Measurements from ENCODE around the gene MUC16. TPM values are rescaled to one million over a fixed set of nuclear protein-coding genes. Genes with fewer than 3 reads are reported as not detected.

The MUC16 gene
- polyA plus RNA-seq, 1 donor from 2014 or later: not detected

DNA sequence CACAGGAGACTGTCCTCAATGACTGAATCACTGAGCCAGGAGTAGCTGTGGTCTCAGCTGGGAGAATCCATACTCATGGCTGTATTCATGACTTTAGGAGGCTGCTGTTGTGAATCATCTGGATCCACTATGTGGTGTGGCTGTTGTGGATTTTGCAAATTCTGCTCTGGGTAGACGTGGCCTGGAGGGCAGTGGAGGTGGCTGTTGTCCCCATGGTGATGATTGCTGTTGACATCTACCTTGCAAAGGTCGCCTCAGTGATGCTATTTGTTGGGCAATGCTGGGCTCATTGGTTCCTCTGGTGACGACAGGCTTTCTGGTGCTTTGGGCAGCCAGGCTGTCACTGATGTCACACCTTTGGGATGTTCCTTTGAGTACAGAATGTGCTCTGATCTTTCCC lies 23.9 kb downstream of the MUC16 start:
- Histone ChIP-seq H3K9me2 (ENCODE audit: insufficient read depth, low read length) (no peaks in the 10 kb centered on the region), H3K4me2 (ENCODE audit: low read length) (no peak overlapping the region), H3K4me3 (ENCODE audit: low read length) (no peak overlapping the region), H3K27ac (ENCODE audit: low read length) (no peak overlapping the region), H3K36me3 (ENCODE audit: insufficient read depth, low read length) (no peaks in the 10 kb centered on the region), H3K9ac (ENCODE audit: low read length) (no peak overlapping the region), H3K9me3 (ENCODE audit: low read length) (no peaks in the 10 kb centered on the region), H2AFZ (ENCODE audit: low read depth, low read length) (no peak overlapping the region), H3K27me3 (ENCODE audit: insufficient read depth, low read depth, low read length) (no peaks in the 10 kb centered on the region), H3F3A (ENCODE audit: insufficient read depth, low read length, poor library complexity, severe bottlenecking) (no peaks in the 10 kb centered on the region), H4K20me1 (ENCODE audit: insufficient read depth) (no peaks in the 10 kb centered on the region), H3K79me2 (replicated peaks; ENCODE audit: insufficient read depth, low read length) (no peaks in the 10 kb centered on the region)
- no peak for TF ChIP-seq TAF1 (IDR thresholded peaks at IDR 0.05; ENCODE audit: low read depth)
- TF ChIP-seq, protein P1, sequence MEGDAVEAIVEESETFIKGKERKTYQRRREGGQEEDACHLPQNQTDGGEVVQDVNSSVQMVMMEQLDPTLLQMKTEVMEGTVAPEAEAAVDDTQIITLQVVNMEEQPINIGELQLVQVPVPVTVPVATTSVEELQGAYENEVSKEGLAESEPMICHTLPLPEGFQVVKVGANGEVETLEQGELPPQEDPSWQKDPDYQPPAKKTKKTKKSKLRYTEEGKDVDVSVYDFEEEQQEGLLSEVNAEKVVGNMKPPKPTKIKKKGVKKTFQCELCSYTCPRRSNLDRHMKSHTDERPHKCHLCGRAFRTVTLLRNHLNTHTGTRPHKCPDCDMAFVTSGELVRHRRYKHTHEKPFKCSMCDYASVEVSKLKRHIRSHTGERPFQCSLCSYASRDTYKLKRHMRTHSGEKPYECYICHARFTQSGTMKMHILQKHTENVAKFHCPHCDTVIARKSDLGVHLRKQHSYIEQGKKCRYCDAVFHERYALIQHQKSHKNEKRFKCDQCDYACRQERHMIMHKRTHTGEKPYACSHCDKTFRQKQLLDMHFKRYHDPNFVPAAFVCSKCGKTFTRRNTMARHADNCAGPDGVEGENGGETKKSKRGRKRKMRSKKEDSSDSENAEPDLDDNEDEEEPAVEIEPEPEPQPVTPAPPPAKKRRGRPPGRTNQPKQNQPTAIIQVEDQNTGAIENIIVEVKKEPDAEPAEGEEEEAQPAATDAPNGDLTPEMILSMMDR (IDR thresholded peaks at IDR 0.05; ENCODE audit: poor library complexity, severe bottlenecking): no peak

GRCh38 chr19:8973501-8974091 lies 36.6 kb downstream of the MUC16 start:
- no peak overlapping the region for H2AFZ ChIP-seq (ENCODE audit: low read depth, low read length)
- H3K36me3 ChIP-seq (ENCODE audit: insufficient read depth, low read length): no peaks in the 10 kb centered on the region
- no peak overlapping the region for H3K4me3 ChIP-seq (ENCODE audit: low read length)
- H4K20me1 ChIP-seq (ENCODE audit: insufficient read depth): no peaks in the 10 kb centered on the region
- TF ChIP-seq POLR2AphosphoS5 (IDR thresholded peaks at IDR 0.05) (no peak), MXI1 (conservative IDR thresholded peaks at IDR 0.05; ENCODE audit: poor library complexity, severe bottlenecking) (no peak), EZH2 (IDR thresholded peaks at IDR 0.05; ENCODE audit: borderline replicate concordance, insufficient read depth, low read length, poor library complexity, severe bottlenecking) (no peak), SMC3 (conservative IDR thresholded peaks at IDR 0.05; ENCODE audit: poor library complexity) (no peak), RAD21 (conservative IDR thresholded peaks at IDR 0.05) (no peak), TAF1 (IDR thresholded peaks at IDR 0.05; ENCODE audit: low read depth) (no peak)
- TF ChIP-seq, protein P1 (IDR thresholded peaks at IDR 0.05; ENCODE audit: poor library complexity, severe bottlenecking): no peak
- H3K4me2 ChIP-seq (ENCODE audit: low read length): no peak overlapping the region
- no peaks in the 10 kb centered on the region for H3K79me2 ChIP-seq (replicated peaks; ENCODE audit: insufficient read depth, low read length)
- no peak overlapping the region for H3K9ac ChIP-seq (ENCODE audit: low read length)
- H3K9me3 ChIP-seq (ENCODE audit: low read length): no peaks in the 10 kb centered on the region
- H3K27ac ChIP-seq (ENCODE audit: low read length): no peak overlapping the region
- H3K9me2 ChIP-seq (ENCODE audit: insufficient read depth, low read length): no peaks in the 10 kb centered on the region
- no peaks in the 10 kb centered on the region for H3F3A ChIP-seq (ENCODE audit: insufficient read depth, low read length, poor library complexity, severe bottlenecking)
- no peaks in the 10 kb centered on the region for H3K27me3 ChIP-seq (ENCODE audit: insufficient read depth, low read depth, low read length)

GRCh38 chr19:8965887-8966286 lies 44.3 kb downstream of the MUC16 start:
- TF ChIP-seq TAF1 (IDR thresholded peaks at IDR 0.05; ENCODE audit: low read depth) (no peak), EP300 (conservative IDR thresholded peaks at IDR 0.05; ENCODE audit: poor library complexity, severe bottlenecking) (no peak), MXI1 (conservative IDR thresholded peaks at IDR 0.05; ENCODE audit: poor library complexity, severe bottlenecking) (no peak), SMC3 (conservative IDR thresholded peaks at IDR 0.05; ENCODE audit: poor library complexity) (no peak), REST (IDR thresholded peaks at IDR 0.05; ENCODE audit: borderline replicate concordance) (no peak), RAD21 (conservative IDR thresholded peaks at IDR 0.05) (no peak), EZH2 (IDR thresholded peaks at IDR 0.05; ENCODE audit: borderline replicate concordance, insufficient read depth, low read length, poor library complexity, severe bottlenecking) (no peak), POLR2AphosphoS5 (IDR thresholded peaks at IDR 0.05) (no peak)
- TF ChIP-seq, protein P1 (IDR thresholded peaks at IDR 0.05; ENCODE audit: poor library complexity, severe bottlenecking): no peak

More at GRCh38 chr19:8965887-8966286, 44.3 kb downstream of the MUC16 start:
- H3K9me3 ChIP-seq (ENCODE audit: low read length): no peaks in the 10 kb centered on the region
- no peaks in the 10 kb centered on the region for H3K27me3 ChIP-seq (ENCODE audit: insufficient read depth, low read depth, low read length)
- H3K4me3 ChIP-seq (ENCODE audit: low read length): no peak overlapping the region
- H2AFZ ChIP-seq (ENCODE audit: low read depth, low read length): no peak overlapping the region
- no peaks in the 10 kb centered on the region for H3F3A ChIP-seq (ENCODE audit: insufficient read depth, low read length, poor library complexity, severe bottlenecking)
- H3K36me3 ChIP-seq (ENCODE audit: insufficient read depth, low read length): no peaks in the 10 kb centered on the region
- no peak overlapping the region for H3K27ac ChIP-seq (ENCODE audit: low read length)
- no peak overlapping the region for H3K9ac ChIP-seq (ENCODE audit: low read length)
- H3K9me2 ChIP-seq (ENCODE audit: insufficient read depth, low read length): no peaks in the 10 kb centered on the region
- no peak overlapping the region for H3K4me2 ChIP-seq (ENCODE audit: low read length)
- no peaks in the 10 kb centered on the region for H4K20me1 ChIP-seq (ENCODE audit: insufficient read depth)
- H3K79me2 ChIP-seq (replicated peaks; ENCODE audit: insufficient read depth, low read length): no peaks in the 10 kb centered on the region

All from neural cell (in vitro differentiated cells).